ENCODE measurements around the gene TRAPPC11. TPM values are rescaled to one million over a fixed set of nuclear protein-coding genes. Genes with fewer than 3 reads are reported as not detected.

Gene TRAPPC11
- total RNA-seq, 2 donors from 2014 or later, result 38.4 to 49.7 TPM

DNA sequence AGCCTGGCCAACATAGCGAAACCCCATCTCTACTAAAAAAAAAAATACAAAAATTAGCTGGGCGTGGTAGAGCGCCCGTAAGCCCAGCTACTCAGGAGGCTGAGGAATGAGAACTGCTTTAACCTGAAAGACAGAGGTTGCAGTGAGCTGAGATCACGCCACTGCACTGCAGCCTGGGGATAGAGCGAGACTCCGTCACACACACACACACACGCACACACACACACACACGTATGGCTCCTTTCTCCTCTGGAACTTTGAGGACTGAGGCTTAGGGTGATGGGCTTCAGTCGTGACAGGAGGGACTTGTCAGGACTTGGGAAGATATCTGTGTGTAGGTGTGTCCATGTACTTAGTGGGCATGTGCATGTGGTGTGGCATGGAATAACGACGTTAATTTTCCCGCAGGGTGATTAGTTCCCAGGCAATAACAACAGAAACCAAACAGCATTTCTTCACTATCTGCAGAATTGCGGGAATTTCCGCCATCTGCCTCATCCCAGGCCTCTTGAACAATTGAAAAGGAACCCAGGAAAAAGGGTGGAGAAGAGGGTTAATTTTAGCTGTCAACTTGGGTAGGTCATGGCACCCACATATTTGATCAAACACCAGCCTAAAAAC lies 47.8 kb upstream of the TRAPPC11 start:
- no peak overlapping the region for H3K4me3 Mint-ChIP-seq
- no peaks in the 10 kb centered on the region for H3K36me3 Mint-ChIP-seq (ENCODE audit: low read depth)
- Histone ChIP-seq H3K27ac (ENCODE audit: low read depth, low read length) (no peak overlapping the region), H3K4me3 (ENCODE audit: low read length) (no peak overlapping the region), H3K4me1 (ENCODE audit: control insufficient read depth, insufficient read depth, low read length) (no peaks in the 10 kb centered on the region), H3K9me3 (ENCODE audit: control insufficient read depth, low read length) (no peaks in the 10 kb centered on the region), H3K9ac (ENCODE audit: extremely low read depth, low read length, poor library complexity, severe bottlenecking) (no peak overlapping the region), H3K27me3 (ENCODE audit: control insufficient read depth, insufficient read depth, low read length, poor library complexity, severe bottlenecking) (no peaks in the 10 kb centered on the region), H3K36me3 (ENCODE audit: control insufficient read depth, insufficient read depth, low read length) (no peaks in the 10 kb centered on the region)
- no peak overlapping the region for H3K27ac Mint-ChIP-seq
- peaks cover 10% of the 10 kb centered on the region for H3K27me3 Mint-ChIP-seq (ENCODE audit: insufficient read depth)
- H3K4me1 Mint-ChIP-seq, result peaks cover 8% of the 10 kb centered on the region
- TF ChIP-seq, protein P1, sequence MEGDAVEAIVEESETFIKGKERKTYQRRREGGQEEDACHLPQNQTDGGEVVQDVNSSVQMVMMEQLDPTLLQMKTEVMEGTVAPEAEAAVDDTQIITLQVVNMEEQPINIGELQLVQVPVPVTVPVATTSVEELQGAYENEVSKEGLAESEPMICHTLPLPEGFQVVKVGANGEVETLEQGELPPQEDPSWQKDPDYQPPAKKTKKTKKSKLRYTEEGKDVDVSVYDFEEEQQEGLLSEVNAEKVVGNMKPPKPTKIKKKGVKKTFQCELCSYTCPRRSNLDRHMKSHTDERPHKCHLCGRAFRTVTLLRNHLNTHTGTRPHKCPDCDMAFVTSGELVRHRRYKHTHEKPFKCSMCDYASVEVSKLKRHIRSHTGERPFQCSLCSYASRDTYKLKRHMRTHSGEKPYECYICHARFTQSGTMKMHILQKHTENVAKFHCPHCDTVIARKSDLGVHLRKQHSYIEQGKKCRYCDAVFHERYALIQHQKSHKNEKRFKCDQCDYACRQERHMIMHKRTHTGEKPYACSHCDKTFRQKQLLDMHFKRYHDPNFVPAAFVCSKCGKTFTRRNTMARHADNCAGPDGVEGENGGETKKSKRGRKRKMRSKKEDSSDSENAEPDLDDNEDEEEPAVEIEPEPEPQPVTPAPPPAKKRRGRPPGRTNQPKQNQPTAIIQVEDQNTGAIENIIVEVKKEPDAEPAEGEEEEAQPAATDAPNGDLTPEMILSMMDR (conservative IDR thresholded peaks at IDR 0.05), result no peak
- 89 to 91% methylated on average over 7 to 15 of the region's 15 CpGs for WGBS, 2 experiments (ENCODE audit: insufficient coverage in 1 of 2, insufficient read length in 1 of 2)
- peaks cover 4% of the 10 kb centered on the region for H3K9me3 Mint-ChIP-seq
- peak; percentile 58 for DNase-seq

DNA sequence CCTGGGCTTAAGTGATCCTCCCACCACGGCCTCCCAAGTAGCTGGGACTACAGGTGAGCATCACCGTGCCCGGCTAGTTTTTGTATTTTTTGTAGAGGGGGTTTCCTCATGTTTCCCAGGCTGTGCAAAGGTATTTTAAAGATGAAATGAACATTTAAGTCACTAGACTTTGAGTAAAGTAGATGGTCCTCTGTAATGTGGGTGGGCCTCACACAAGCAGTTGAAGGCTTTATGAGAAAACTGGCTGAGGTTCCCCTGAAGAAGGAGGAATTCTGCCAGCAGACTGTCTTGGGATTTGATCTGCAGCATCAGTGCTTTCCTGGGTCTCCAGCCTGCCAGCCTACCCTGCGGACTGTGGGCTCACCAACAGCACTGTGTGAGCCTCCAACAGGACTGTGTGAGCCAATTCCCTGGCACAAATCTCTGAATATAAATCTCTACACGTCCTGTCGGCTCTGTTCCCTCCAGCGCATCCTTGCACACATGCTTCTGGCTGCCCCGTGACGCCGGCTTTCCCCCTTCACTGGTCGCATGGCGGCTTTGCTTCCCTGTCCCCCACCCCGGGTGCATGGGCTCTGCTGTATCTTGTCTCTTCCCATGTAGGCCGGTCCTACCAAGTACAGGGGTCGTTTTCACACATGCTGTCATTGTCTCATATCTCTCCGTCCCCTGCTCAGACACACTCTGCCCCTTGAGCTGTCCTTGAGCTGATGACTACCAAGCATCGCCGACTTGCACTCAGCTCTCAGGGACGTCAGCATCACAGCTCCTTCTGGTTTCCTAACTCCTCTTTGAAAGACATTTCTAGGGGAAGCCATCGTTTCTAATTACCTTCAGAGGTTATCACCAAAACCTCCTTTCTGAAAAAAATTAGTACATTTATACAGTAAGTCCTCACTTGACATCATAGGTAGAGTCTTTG lies 46.5 kb upstream of the TRAPPC11 start:
- DNase-seq, result no peak
- TF ChIP-seq, protein P1 (conservative IDR thresholded peaks at IDR 0.05), result no peak
- H3K36me3 Mint-ChIP-seq (ENCODE audit: low read depth), result no peaks in the 10 kb centered on the region
- H3K4me3 ChIP-seq (ENCODE audit: low read length), result no peak overlapping the region
- H3K9me3 Mint-ChIP-seq, result peaks cover 7% of the 10 kb centered on the region
- H3K27me3 ChIP-seq (ENCODE audit: control insufficient read depth, insufficient read depth, low read length, poor library complexity, severe bottlenecking), result no peaks in the 10 kb centered on the region
- no peaks in the 10 kb centered on the region for H3K36me3 ChIP-seq (ENCODE audit: control insufficient read depth, insufficient read depth, low read length)
- H3K4me3 Mint-ChIP-seq, result no peak overlapping the region
- H3K9ac ChIP-seq (ENCODE audit: extremely low read depth, low read length, poor library complexity, severe bottlenecking), result no peak overlapping the region
- WGBS, 2 experiments (ENCODE audit: insufficient coverage in 1 of 2, insufficient read length in 1 of 2), result 88 to 89% methylated on average over 19 to 20 of the region's 20 CpGs
- no peaks in the 10 kb centered on the region for H3K9me3 ChIP-seq (ENCODE audit: control insufficient read depth, low read length)
- peaks cover 8% of the 10 kb centered on the region for H3K4me1 Mint-ChIP-seq
- peaks cover 10% of the 10 kb centered on the region for H3K27me3 Mint-ChIP-seq (ENCODE audit: insufficient read depth)
- no peak overlapping the region for H3K27ac Mint-ChIP-seq
- no peaks in the 10 kb centered on the region for H3K4me1 ChIP-seq (ENCODE audit: control insufficient read depth, insufficient read depth, low read length)
- H3K27ac ChIP-seq (ENCODE audit: low read depth, low read length), result no peak overlapping the region

DNA sequence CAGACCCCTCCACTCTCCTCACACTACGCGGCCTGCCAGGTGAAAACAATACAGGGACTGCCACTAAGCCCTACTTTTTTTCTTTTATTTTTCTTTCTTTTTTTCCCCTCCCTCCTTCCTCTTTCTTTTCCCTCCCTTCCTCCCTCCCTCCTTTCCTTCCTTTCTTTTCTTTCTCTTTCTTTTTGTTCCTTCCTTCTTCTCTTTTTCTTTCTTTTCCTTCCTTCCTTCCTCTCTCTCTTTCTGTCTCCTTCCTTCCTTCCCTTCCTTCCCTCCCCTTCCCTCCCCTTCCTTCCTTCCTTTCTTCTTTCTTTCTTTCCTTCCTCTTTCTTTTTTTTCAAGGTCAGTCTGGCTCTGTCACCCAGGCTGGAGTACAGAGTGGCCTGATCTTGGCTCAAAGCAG lies 42.0 kb upstream of the TRAPPC11 start:
- 93 to 100% methylated on average over 2 of the region's 2 CpGs for WGBS, 2 experiments (ENCODE audit: insufficient coverage in 1 of 2, insufficient read length in 1 of 2)
- Mint-ChIP-seq H3K36me3 (ENCODE audit: low read depth) (no peaks in the 10 kb centered on the region), H3K9me3 (peaks cover 7% of the 10 kb centered on the region), H3K27ac (no peak overlapping the region), H3K4me1 (peaks cover 18% of the 10 kb centered on the region), H3K4me3 (no peak overlapping the region), H3K27me3 (ENCODE audit: insufficient read depth) (peaks cover 6% of the 10 kb centered on the region)
- TF ChIP-seq, protein P1 (conservative IDR thresholded peaks at IDR 0.05), result no peak
- H3K4me3 ChIP-seq (ENCODE audit: low read length), result no peak overlapping the region
- no peak overlapping the region for H3K27ac ChIP-seq (ENCODE audit: low read depth, low read length)
- H3K36me3 ChIP-seq (ENCODE audit: control insufficient read depth, insufficient read depth, low read length), result no peaks in the 10 kb centered on the region
- H3K9me3 ChIP-seq (ENCODE audit: control insufficient read depth, low read length), result no peaks in the 10 kb centered on the region
- peaks cover 3% of the 10 kb centered on the region for H3K4me1 ChIP-seq (ENCODE audit: control insufficient read depth, insufficient read depth, low read length)
- H3K27me3 ChIP-seq (ENCODE audit: control insufficient read depth, insufficient read depth, low read length, poor library complexity, severe bottlenecking), result no peaks in the 10 kb centered on the region
- DNase-seq, result no peak
- no peak overlapping the region for H3K9ac ChIP-seq (ENCODE audit: extremely low read depth, low read length, poor library complexity, severe bottlenecking)
